GM12801 (cell line): ENCODE results near the gene EDAR.

Experiments used
- CTCF ChIP-seq: IDR thresholded peaks from one replicate; pipeline ENCODE4 v1.5.1; 2011; ENCODE audit warnings: control low read depth; ENCODE audit not compliant: insufficient read length; ENCODE audit errors: extremely low read depth

Gene EDAR

GRCh38 chr2:109028738-109029489, 39.9 kb upstream of the EDAR start:
- TF ChIP-seq CTCF = no peak

- TF ChIP-seq CTCF = no peak
Observed at GRCh38 chr2:109028277-109028676, 39.3 kb upstream of the EDAR start.

- no peak for TF ChIP-seq CTCF
Observed at GRCh38 chr2:109027702-109028101, 38.7 kb upstream of the EDAR start.

GRCh38 chr2:109024477-109024876, 35.5 kb upstream of the EDAR start:
- no peak for TF ChIP-seq CTCF

GRCh38 chr2:109021895-109022300, 32.9 kb upstream of the EDAR start:
- TF ChIP-seq CTCF = no peak

GRCh38 chr2:109020217-109020637, 31.2 kb upstream of the EDAR start:
- no peak for TF ChIP-seq CTCF

GRCh38 chr2:109018452-109018851, 29.4 kb upstream of the EDAR start:
- no peak for TF ChIP-seq CTCF

- no peak for TF ChIP-seq CTCF
Observed at GRCh38 chr2:109017017-109017416, 28.0 kb upstream of the EDAR start.
